ENCODE results near the gene WDR17. TPM values are rescaled to one million over a fixed set of nuclear protein-coding genes. Genes with fewer than 3 reads are reported as not detected.

The WDR17 gene
- total RNA-seq: 0.26 and 0.93 TPM in 2 replicates

GRCh38 chr4:176065435-176066291 lies at the start of gene WDR17:
TSS of gene WDR17 (plus strand) at chr4:176065841. CDS start at chr4:176111581, 45,740 bp downstream.

GRCh38 chr4:176195184-176195978 lies 129.7 kb downstream of the WDR17 start, which contains the start of gene SPATA4:
TSS of gene SPATA4 (minus strand) at chr4:176195585. CDS start at chr4:176195562, 23 bp downstream.

Other genes starting within 250 kb of the WDR17 start
- 0.12 TPM in 1 of 2 replicates, not detected in the other for gene SPATA4, start 129.7 kb downstream of the WDR17 start, total RNA-seq
- gene ASB5, start 203.4 kb downstream of the WDR17 start, total RNA-seq: not detected in 2 replicates

Measured in aortic smooth muscle cell (primary cell).